Measurements from ENCODE around the gene TMEM217. TPM values are rescaled to one million over a fixed set of nuclear protein-coding genes. Genes with fewer than 3 reads are reported as not detected.
"Not testable (repeated sequence)": the region's sequence is repeated elsewhere in the genome, so short reads cannot be mapped to it uniquely, and the experiment has no call there.

The TMEM217 gene
- not detected for polyA plus RNA-seq (2012; ENCODE audit: insufficient read depth, insufficient read length, low read depth)

DNA sequence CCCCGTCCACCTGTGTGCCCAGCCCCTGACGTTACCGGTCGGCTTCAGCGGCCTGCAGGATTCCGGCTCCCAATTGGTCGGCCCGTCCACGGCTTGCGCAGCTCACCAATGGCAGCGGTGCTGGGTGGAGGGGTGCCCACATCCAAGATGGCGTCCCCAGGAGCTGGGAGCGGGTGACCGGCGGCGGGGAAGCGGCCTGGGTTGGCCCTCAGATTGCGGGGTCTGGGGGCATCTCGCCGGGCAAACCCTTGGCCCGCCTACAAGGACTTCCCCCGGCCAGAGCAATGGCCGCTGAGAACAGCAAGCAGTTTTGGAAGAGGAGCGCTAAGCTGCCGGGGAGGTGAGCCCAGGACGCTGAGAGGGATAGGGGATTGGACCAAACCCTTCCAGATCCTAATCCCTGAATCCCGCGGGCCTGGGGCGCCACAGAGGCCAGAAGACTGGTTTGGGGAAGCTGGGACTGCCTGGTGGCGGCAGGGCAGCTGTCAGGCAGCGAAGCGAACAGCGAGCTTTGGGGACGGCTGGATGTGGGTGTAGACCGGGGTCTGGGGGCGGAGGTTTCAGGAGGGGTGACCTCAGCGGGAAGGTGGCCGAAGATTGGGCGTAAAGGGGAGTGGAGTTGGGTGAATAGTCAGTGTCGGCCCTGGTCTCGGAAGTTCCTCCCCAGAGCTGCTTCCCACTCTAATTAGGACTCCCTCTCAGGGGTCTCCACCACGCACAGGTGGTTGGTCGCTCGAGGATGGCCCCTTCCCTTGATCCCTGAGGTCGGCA, at the start of gene TMEM217, which contains the start of gene TBC1D22B:
Gene TMEM217 (minus strand): TSS at position 511 of the 771 bp plus-strand sequence. CDS start 39,114 bp downstream, outside the sequence.
Gene TBC1D22B (plus strand): TSS at position 139 of the 771 bp plus-strand sequence. CDS start 146 bp downstream, at position 285.
- TF ChIP-seq CTCF (IDR thresholded peaks at IDR 0.05; ENCODE audit: low read depth, low read length), result no peak
- Histone ChIP-seq H3K4me1 (no peaks in the 10 kb centered on the region; the same call in none of the 2 replicates), H3K4me3 (ENCODE audit: low read depth, low read length) (peak within 1 kb of the TSS; percentile 97), H3K36me3 (no peaks in the 10 kb centered on the region), H3K9me3 (no peaks in the 10 kb centered on the region), H3K27me3 (no peaks in the 10 kb centered on the region)
- peak; percentile 96 for DNase-seq

DNA sequence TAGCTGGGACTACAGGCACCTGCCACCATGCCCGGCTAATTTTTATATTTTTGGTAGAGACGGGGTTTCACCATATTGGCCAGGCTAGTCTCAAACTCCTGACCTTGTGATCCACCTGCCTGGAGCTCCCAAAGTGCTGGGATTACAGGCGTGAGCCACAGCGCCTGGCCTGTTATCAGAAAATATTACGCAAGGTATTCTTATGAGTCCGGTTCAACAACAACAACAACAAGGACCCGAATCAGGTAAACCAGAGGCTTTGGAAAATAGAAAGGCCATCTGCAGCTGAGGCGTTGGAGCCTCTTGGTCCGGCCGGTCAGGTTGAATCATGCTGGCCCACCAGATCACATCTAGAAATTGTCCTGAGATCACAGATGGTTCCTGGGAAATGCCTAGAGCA, 49.5 kb upstream of the TMEM217 start:
- not testable (repeated sequence) for H3K27me3 ChIP-seq; H3K4me1 ChIP-seq; H3K4me3 ChIP-seq (ENCODE audit: low read depth, low read length); DNase-seq; H3K36me3 ChIP-seq; H3K9me3 ChIP-seq

DNA sequence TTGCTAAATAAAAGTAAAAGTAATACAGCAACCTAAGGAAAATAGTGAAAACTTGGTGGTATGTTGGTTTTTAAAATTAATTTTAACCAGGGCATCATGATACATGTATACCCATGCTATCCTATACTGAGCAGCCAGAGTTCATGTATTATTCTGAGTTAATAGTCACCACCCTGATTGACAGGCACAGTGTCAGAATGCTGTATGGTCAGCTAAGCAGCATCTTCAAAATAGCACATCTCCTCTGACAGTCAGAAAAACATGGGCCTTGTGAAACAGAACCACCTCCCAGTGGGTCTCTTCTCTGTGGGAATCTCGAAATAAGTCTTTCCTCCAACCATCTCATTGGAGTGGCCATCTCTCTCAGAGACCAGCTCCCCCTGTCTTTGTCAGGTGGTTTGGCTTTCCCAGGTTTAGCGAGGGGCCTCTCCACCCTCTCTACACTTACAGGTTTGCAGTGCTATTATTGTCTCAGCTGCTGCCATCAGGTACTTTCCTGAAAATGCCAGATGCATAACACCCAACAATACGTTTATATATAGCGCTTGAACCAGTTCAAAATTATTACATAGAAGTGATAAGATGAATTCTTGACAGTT, 48.8 kb upstream of the TMEM217 start:
- TF ChIP-seq CTCF (IDR thresholded peaks at IDR 0.05; ENCODE audit: low read depth, low read length), result no peak
- peaks cover 7% of the 10 kb centered on the region for H3K36me3 ChIP-seq
- H3K4me1 ChIP-seq, result no peaks in the 10 kb centered on the region; the same call in 1 of the 2 replicates
- H3K9me3 ChIP-seq, result no peaks in the 10 kb centered on the region
- no peak overlapping the region for H3K4me3 ChIP-seq (ENCODE audit: low read depth, low read length)
- no peaks in the 10 kb centered on the region for H3K27me3 ChIP-seq
- no peak for DNase-seq

GRCh38 chr6:37305841-37306425, 48.0 kb upstream of the TMEM217 start:
- TF ChIP-seq CTCF (IDR thresholded peaks at IDR 0.05; ENCODE audit: low read depth, low read length), result no peak
- Histone ChIP-seq H3K9me3 (no peaks in the 10 kb centered on the region), H3K36me3 (peaks cover 7% of the 10 kb centered on the region), H3K4me1 (no peaks in the 10 kb centered on the region; the same call in 1 of the 2 replicates), H3K4me3 (ENCODE audit: low read depth, low read length) (no peak overlapping the region), H3K27me3 (no peaks in the 10 kb centered on the region)
- no peak for DNase-seq

DNA sequence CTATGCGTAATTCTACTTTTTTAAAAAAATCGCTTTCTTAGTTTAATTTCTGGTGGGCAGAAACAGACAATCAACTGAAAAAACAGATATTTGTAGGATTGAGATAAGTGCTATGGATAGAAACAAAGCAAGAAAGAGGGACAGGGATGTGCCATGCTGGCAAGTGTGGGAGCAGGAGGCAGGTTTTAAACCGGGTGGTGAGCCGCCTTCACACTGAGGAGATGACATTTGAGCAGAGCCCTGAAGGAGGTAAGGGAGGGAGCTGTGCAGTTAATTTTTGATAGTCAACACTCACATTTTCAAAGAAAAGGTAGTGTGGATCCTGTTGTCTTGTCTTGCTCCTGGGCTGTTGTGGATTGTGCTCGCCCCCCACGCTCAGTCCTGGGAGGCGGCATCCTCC, 46.8 kb upstream of the TMEM217 start:
- DNase-seq, result no peak
- peaks cover 7% of the 10 kb centered on the region for H3K36me3 ChIP-seq
- no peak for TF ChIP-seq CTCF (IDR thresholded peaks at IDR 0.05; ENCODE audit: low read depth, low read length)

DNA sequence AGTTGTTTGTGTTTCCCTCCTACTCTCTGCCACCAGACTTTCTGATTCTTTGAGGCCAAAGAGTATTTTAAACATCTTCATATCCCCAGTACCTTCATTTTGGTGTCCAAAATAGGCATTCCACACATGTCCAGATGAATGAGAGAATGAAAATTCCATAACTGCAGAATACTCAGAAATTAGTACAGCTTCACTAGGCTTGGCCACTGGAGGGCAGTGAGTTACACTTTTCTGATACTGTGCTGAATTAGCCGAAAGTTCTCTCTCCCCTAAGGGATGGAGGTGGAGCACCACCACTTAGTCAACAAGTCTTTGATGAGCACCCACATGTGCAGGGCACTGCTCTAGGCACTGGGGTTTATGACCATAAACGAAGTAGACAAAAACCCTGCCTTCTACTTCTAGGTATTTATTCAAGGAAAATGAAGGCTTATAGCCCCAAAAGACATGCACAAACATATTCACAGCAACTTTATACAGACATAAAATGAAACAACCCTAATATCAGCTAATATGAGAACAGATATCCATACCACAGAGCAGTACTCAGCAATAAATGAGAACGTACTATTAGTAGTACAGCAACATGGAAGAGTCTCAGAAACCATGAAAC, 46.1 kb upstream of the TMEM217 start:
- Histone ChIP-seq H3K27me3 (no peaks in the 10 kb centered on the region), H3K36me3 (peaks cover 7% of the 10 kb centered on the region), H3K9me3 (no peaks in the 10 kb centered on the region), H3K4me3 (ENCODE audit: low read depth, low read length) (no peak overlapping the region), H3K4me1 (no peaks in the 10 kb centered on the region; the same call in 1 of the 2 replicates)
- DNase-seq, result peak; percentile 35
- TF ChIP-seq CTCF (IDR thresholded peaks at IDR 0.05; ENCODE audit: low read depth, low read length), result peak; percentile 73

More for the DNA sequence above, 46.8 kb upstream of the TMEM217 start:
- no peaks in the 10 kb centered on the region for H3K9me3 ChIP-seq
- H3K27me3 ChIP-seq, result no peaks in the 10 kb centered on the region
- H3K4me3 ChIP-seq (ENCODE audit: low read depth, low read length), result no peak overlapping the region
- H3K4me1 ChIP-seq, result no peaks in the 10 kb centered on the region; the same call in 1 of the 2 replicates

Measured in BE2C (cell line).